ENCODE results near the gene LMO1.

Gene LMO1

DNA sequence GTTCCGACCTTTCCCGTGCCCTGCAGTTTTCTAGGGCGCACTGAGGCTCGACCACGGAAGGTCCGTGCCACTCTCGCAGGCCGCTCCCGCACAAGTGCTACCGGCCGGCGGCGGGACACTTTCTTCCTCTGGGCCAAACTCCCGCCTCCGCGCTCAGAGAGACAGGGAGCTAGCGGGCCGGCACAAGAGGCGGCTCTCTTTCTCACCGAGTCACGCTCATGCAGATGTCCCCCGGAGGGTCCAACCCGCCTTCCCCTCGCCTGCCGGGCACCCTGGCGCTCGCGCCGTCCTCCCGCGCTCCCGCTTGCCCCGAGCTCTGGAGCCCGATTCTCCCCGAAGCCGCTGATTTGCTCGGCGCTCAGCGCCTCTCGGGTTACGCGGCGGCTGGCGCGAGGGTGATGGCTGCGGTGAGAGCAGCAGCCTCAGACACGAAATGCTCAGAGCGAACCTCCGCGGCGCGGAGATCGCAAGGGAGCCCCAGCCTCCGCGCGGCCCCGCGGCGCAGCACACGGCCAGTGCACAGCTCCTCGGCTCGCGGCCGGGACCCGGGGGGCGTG is 1.0 kb downstream of the LMO1 start:
- Histone ChIP-seq H3K27me3 (ENCODE audit: control insufficient read depth, insufficient read depth, low read length) (peaks cover 96% of the 10 kb centered on the region), H3K36me3 (ENCODE audit: control insufficient read depth, insufficient read depth, low read length) (no peaks in the 10 kb centered on the region), H3K9me3 (ENCODE audit: control insufficient read depth, insufficient read depth, low read depth, low read length) (no peaks in the 10 kb centered on the region), H3K4me3 (ENCODE audit: low read depth, low read length) (peak overlapping the region; percentile 60), H3K4me1 (ENCODE audit: control insufficient read depth, insufficient read depth, low read length) (peaks cover 18% of the 10 kb centered on the region), H3K9ac (ENCODE audit: low read length) (peak overlapping the region; percentile 54), H3K27ac (ENCODE audit: low read depth, low read length) (no peak overlapping the region)

DNA sequence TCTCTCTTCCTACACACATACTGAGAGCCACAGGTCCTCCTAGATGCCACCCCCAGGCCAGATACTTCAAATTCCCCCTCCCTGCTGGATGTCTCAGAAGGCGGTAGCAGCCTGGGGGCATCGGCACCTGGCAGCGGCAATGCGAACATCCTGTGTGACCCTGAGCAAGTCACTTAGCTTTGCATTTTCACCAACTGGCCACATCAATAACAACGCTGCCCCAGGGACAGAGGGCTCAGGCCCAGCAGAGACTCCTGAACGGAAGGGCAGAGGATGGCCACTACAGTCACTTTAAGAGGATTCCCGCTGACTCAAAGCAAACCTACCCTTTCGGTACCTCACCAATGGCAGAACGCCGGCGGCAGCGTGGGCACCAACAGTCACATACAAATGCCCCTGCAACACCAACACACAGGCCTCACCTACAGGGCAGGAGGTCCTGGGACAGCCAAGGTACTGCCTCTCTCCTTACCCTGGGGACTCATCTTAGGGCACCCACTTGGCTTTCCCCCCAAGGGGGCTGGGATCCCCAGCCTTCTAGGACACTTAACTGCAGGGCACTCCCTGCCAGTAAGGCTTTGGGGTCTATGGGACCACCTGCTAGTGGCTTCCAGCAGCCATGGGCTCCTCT is 1.6 kb downstream of the LMO1 start:
- no peak overlapping the region for H3K27ac ChIP-seq (ENCODE audit: low read depth, low read length)
- H3K27me3 ChIP-seq (ENCODE audit: control insufficient read depth, insufficient read depth, low read length) = peaks cover 90% of the 10 kb centered on the region
- H3K4me1 ChIP-seq (ENCODE audit: control insufficient read depth, insufficient read depth, low read length) = peaks cover 17% of the 10 kb centered on the region
- H3K9me3 ChIP-seq (ENCODE audit: control insufficient read depth, insufficient read depth, low read depth, low read length) = no peaks in the 10 kb centered on the region
- peak overlapping the region; percentile 54 for H3K9ac ChIP-seq (ENCODE audit: low read length)
- peak overlapping the region; percentile 60 for H3K4me3 ChIP-seq (ENCODE audit: low read depth, low read length)
- no peaks in the 10 kb centered on the region for H3K36me3 ChIP-seq (ENCODE audit: control insufficient read depth, insufficient read depth, low read length)

DNA sequence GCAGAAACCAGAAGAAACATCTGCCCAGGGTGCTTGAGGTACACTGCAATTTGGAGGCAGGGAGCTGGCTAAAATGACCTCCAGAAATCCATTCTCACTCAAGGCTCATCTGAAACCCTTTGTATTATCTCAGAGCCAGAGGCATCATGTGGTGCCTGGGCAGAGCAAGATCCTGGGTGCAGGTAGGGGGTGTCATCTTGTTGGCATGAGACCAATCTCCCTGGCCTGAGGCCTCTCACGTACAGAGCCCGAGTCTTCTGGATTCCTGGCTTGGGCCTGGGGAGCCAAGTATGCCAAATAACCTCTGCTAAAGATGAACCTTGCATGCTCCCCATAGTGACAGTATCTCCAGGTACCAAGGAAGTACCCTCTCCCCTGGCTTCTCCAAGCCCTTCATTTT is 2.4 kb downstream of the LMO1 start:
- Histone ChIP-seq H3K4me3 (ENCODE audit: low read depth, low read length) (no peak overlapping the region), H3K27me3 (ENCODE audit: control insufficient read depth, insufficient read depth, low read length) (peaks cover 85% of the 10 kb centered on the region), H3K9me3 (ENCODE audit: control insufficient read depth, insufficient read depth, low read depth, low read length) (no peaks in the 10 kb centered on the region), H3K36me3 (ENCODE audit: control insufficient read depth, insufficient read depth, low read length) (no peaks in the 10 kb centered on the region), H3K9ac (ENCODE audit: low read length) (no peak overlapping the region), H3K4me1 (ENCODE audit: control insufficient read depth, insufficient read depth, low read length) (peaks cover 17% of the 10 kb centered on the region), H3K27ac (ENCODE audit: low read depth, low read length) (no peak overlapping the region)

DNA sequence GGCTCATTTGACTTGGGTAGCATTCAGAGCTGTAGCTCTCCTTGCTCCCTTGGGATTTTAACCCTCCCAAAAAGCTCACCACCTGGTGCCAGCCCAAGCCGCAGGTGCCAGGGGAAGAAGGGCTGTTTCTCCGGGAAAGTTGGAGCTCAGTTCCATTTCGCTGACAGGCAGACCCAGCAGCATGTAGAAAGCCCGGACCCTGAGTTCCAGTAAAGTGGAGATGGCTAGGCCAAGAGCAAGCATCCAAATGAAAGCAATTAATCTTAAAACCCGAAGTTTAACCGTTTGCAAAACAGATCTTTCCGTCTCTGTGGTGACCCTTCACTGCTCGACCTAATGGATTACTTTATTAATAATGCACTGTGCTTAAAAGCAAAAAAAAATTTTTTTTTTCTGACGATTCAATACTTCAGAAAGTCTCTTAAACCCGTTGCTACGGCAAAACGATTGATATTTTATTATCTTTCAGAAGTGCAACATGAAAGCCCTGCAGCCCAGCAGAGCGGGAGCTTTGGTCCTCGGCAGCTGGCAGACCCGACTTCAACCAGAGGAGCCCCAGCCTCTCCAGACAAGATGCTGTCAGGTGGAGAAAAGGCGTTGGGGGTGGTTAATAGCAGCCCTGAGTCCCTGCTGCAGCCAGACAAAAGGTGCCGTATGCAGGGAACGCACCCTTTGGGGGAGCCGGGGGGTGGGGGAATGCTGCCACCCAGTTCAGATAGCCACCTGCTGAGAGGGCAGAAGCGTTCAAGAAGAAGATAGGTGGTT is 3.3 kb downstream of the LMO1 start:
- Histone ChIP-seq H3K27me3 (ENCODE audit: control insufficient read depth, insufficient read depth, low read length) (peaks cover 77% of the 10 kb centered on the region), H3K27ac (ENCODE audit: low read depth, low read length) (no peak overlapping the region)

DNA sequence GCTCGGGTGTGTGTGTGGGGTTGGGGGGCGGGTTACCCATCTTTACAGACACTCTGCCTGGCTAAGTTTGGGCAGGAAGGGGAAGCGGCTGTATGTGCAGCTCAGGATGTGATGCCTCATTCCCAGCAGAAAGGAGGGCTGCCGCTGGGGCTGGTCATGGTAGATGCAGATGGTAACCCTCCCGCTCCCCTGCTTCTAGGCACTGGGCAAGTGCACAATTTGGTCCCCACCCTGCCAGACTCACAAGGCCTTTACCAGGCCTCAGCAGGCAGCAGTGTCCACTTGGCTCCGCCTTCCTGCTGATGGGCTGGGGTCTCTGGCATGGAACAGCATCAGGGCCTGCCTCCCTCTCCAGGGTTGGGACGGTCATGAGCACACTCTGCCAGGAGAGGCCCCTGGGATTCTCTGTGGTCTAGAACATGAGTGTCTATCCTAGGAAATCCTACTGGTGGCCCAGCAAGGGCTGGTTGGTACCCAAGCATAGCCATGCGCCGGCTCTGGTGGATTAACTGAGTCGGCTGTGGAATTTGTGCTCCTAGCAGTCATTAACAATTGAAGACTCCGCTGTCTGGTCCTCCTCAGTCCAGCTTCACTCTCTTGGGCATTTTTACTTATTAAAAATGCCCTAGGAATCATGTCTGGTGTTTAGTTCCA is 4.2 kb downstream of the LMO1 start:
- Histone ChIP-seq H3K27ac (ENCODE audit: low read depth, low read length) (no peak overlapping the region), H3K4me1 (ENCODE audit: control insufficient read depth, insufficient read depth, low read length) (peaks cover 17% of the 10 kb centered on the region), H3K9ac (ENCODE audit: low read length) (no peak overlapping the region), H3K4me3 (ENCODE audit: low read depth, low read length) (no peak overlapping the region), H3K27me3 (ENCODE audit: control insufficient read depth, insufficient read depth, low read length) (peaks cover 68% of the 10 kb centered on the region), H3K36me3 (ENCODE audit: control insufficient read depth, insufficient read depth, low read length) (no peaks in the 10 kb centered on the region), H3K9me3 (ENCODE audit: control insufficient read depth, insufficient read depth, low read depth, low read length) (no peaks in the 10 kb centered on the region)

More for the DNA sequence above, 3.3 kb downstream of the LMO1 start:
- peaks cover 17% of the 10 kb centered on the region for H3K4me1 ChIP-seq (ENCODE audit: control insufficient read depth, insufficient read depth, low read length)
- H3K9ac ChIP-seq (ENCODE audit: low read length) = no peak overlapping the region
- H3K9me3 ChIP-seq (ENCODE audit: control insufficient read depth, insufficient read depth, low read depth, low read length) = no peaks in the 10 kb centered on the region
- H3K36me3 ChIP-seq (ENCODE audit: control insufficient read depth, insufficient read depth, low read length) = no peaks in the 10 kb centered on the region
- no peak overlapping the region for H3K4me3 ChIP-seq (ENCODE audit: low read depth, low read length)

DNA sequence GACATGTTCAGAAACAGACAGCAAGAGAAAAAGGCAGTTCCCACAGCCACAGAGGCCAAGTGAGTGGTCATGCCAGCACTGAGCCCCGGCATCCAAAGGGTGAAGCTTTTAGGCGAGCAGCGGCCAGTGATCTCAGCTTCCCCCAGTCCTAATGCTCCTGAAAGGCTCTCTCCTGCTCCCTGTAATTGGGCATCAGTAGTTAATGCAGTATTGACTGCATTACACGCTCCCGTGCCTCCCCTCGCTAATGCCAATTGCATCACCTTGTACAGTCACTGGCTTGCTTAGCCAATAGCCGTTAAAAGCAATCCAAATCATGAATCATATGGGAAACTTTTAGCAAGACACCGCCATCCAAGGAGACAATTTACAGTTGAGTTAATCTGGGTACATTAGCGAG is 4.9 kb downstream of the LMO1 start:
- Histone ChIP-seq H3K9ac (ENCODE audit: low read length) (no peak overlapping the region), H3K27me3 (ENCODE audit: control insufficient read depth, insufficient read depth, low read length) (peaks cover 61% of the 10 kb centered on the region), H3K27ac (ENCODE audit: low read depth, low read length) (no peak overlapping the region), H3K36me3 (ENCODE audit: control insufficient read depth, insufficient read depth, low read length) (no peaks in the 10 kb centered on the region), H3K9me3 (ENCODE audit: control insufficient read depth, insufficient read depth, low read depth, low read length) (no peaks in the 10 kb centered on the region), H3K4me3 (ENCODE audit: low read depth, low read length) (no peak overlapping the region), H3K4me1 (ENCODE audit: control insufficient read depth, insufficient read depth, low read length) (peaks cover 17% of the 10 kb centered on the region)

DNA sequence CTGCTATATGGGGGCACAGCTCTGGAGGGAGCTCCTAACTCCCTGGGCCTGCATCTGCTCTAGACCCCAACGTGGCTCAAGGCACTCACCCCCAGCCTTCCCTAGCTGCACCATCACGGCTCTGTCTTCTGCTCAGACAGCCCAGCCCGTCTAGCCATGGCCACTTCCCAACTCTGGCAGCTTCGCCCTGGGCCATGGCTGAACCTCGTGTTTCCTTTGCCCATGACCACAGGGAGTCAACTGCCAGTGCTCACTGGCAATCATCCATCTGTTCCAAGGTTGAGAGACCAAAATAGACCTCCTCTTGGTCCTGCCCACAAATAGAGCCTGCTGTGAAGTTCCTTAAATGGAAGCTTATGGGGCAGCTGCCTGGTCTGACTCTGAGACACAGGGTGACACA is 5.4 kb downstream of the LMO1 start:
- Histone ChIP-seq H3K27ac (ENCODE audit: low read depth, low read length) (no peak overlapping the region), H3K27me3 (ENCODE audit: control insufficient read depth, insufficient read depth, low read length) (peaks cover 56% of the 10 kb centered on the region), H3K36me3 (ENCODE audit: control insufficient read depth, insufficient read depth, low read length) (no peaks in the 10 kb centered on the region), H3K4me1 (ENCODE audit: control insufficient read depth, insufficient read depth, low read length) (peaks cover 13% of the 10 kb centered on the region), H3K9me3 (ENCODE audit: control insufficient read depth, insufficient read depth, low read depth, low read length) (no peaks in the 10 kb centered on the region), H3K9ac (ENCODE audit: low read length) (no peak overlapping the region), H3K4me3 (ENCODE audit: low read depth, low read length) (no peak overlapping the region)

DNA sequence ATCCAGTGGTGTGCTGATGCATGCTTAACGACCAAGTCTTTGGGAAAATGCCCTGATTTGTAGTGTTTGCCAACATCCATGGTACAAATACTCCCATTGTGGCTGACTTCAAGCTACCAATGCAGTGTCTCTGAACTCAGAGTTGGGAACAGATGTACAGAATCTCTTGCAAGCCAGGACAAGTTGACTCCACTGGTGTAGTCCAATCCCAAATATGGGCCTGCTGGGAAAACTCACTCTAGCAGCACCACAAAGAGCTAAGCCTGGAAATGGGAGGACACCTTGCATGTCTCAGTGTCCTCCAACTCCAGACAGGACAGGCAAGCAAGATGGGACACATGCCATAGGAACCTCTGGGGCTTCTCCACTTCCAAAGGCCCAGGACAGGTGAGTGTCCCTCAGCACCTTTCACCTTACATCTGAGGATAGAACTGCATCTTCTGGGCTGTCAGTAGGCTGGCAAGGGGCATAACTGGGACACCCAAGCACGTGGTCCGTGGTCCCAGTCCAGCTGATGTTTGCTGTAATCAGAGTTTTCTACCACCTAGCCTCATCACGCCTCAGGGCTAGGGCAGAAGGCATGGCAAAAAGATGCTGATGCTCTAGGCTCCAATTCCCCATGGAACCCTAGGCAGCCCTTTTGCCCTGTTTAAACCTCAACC is 6.5 kb downstream of the LMO1 start:
- no peaks in the 10 kb centered on the region for H3K36me3 ChIP-seq (ENCODE audit: control insufficient read depth, insufficient read depth, low read length)
- no peak overlapping the region for H3K4me3 ChIP-seq (ENCODE audit: low read depth, low read length)
- no peak overlapping the region for H3K27ac ChIP-seq (ENCODE audit: low read depth, low read length)
- H3K9ac ChIP-seq (ENCODE audit: low read length) = no peak overlapping the region
- peaks cover 46% of the 10 kb centered on the region for H3K27me3 ChIP-seq (ENCODE audit: control insufficient read depth, insufficient read depth, low read length)
- peaks cover 10% of the 10 kb centered on the region for H3K4me1 ChIP-seq (ENCODE audit: control insufficient read depth, insufficient read depth, low read length)
- no peaks in the 10 kb centered on the region for H3K9me3 ChIP-seq (ENCODE audit: control insufficient read depth, insufficient read depth, low read depth, low read length)

DNA sequence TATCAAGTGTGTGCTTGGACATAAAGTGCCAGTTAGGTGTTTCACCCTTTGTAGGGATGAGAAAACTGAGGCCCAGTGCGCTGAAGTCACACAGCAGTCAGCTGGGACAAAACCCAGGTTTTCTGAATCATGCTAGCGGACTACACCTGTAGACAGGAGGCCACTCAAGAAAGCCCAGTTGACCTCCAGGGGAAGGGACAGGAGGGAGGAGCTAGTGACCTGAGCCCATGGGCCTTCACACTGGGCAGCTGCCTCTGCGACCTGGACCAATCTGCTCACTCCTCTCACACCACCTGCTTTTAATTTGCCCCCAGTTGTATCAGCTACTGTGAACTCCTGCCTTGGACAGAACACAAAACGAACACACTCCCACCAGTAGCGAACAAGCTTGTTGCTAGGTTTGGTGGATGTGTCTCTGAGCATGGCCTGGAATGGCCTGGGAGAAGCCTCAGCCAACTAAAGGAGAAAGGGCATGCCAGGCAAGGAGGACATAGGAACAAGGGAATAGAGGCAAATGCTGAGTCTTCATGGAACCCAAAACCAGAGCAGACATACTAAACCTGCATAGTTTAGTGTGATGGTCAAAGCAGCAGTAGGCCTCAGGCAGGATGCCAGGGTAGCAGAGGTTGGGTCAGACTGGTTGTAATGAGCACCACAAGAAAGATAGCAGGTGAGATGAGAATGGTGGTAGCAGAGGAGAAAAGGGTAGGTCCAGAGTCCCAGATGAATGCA is 7.2 kb downstream of the LMO1 start:
- H3K36me3 ChIP-seq (ENCODE audit: control insufficient read depth, insufficient read depth, low read length) = no peaks in the 10 kb centered on the region
- H3K4me3 ChIP-seq (ENCODE audit: low read depth, low read length) = no peak overlapping the region
- H3K27me3 ChIP-seq (ENCODE audit: control insufficient read depth, insufficient read depth, low read length) = peaks cover 39% of the 10 kb centered on the region
- H3K9ac ChIP-seq (ENCODE audit: low read length) = no peak overlapping the region
- H3K27ac ChIP-seq (ENCODE audit: low read depth, low read length) = no peak overlapping the region
- no peaks in the 10 kb centered on the region for H3K9me3 ChIP-seq (ENCODE audit: control insufficient read depth, insufficient read depth, low read depth, low read length)
- peaks cover 3% of the 10 kb centered on the region; the same call in 1 of the 2 replicates for H3K4me1 ChIP-seq (ENCODE audit: control insufficient read depth, insufficient read depth, low read length)

DNA sequence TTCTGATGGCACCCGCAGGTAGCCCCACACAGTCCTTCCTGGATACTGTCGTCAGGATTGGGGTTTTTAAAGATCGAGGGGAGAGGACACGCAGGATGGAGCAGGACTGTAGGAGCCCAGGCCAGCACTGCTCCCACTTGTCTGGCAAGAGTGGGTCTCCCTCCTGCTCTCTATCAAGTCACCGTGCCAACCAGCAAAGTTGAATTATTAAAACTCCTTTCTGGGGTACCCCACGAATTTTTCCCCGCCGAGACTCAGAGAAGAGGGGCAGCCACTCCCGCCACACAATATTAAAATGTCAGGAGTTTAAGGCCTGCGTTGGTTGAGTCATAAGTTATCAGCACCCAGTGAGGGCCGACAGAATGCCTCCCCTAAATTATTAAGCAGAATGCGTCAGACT is 10.1 kb downstream of the LMO1 start:
- H3K9me3 ChIP-seq (ENCODE audit: control insufficient read depth, insufficient read depth, low read depth, low read length) = no peaks in the 10 kb centered on the region
- H3K27ac ChIP-seq (ENCODE audit: low read depth, low read length) = no peak overlapping the region
- H3K4me1 ChIP-seq (ENCODE audit: control insufficient read depth, insufficient read depth, low read length) = no peaks in the 10 kb centered on the region
- H3K27me3 ChIP-seq (ENCODE audit: control insufficient read depth, insufficient read depth, low read length) = peaks cover 11% of the 10 kb centered on the region; the same call in 1 of the 2 replicates
- no peak overlapping the region for H3K4me3 ChIP-seq (ENCODE audit: low read depth, low read length)
- H3K36me3 ChIP-seq (ENCODE audit: control insufficient read depth, insufficient read depth, low read length) = no peaks in the 10 kb centered on the region
- no peak overlapping the region for H3K9ac ChIP-seq (ENCODE audit: low read length)
